Measurements from ENCODE around the gene GP1BB.
"Not testable (repeated sequence)": the region's sequence is repeated elsewhere in the genome, so short reads cannot be mapped to it uniquely, and the experiment has no call there.

GP1BB gene

DNA sequence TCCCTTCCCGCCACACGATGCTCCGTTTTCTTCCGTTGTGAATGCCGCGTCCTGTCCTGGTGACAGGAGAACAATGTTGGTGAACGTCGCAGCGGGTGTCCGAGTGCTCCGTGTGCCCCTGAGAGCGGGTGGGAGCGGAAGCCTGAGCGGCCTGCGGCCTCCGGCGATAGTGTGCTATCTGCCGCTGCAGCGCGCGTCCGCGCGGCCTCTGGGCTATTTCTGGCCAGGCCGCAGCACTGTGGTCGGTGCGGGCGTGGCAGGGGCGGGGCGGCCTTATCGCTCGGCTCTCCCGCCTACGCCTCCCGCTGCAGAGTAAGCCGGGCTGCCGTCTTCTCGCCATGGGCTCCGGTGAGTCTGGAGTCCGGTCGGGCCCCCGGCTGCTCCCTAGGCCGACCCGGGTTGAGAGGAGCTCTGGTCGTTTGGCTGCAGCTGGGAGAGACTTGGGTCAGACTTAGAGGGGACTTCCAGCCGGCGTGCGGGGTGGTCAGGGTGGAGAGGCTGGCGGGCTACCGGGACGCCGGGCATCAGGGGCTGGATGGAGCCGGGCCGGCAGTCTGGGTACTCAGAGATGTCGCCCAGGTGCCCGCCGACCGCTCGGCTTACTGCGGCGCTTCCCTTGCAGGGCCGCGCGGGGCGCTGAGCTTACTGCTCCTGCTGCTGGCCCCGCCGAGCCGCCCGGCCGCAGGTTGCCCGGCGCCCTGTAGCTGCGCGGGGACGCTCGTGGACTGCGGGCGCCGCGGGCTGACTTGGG lies at the start of gene GP1BB:
Gene GP1BB (plus strand): TSS at position 308 of the 751 bp plus-strand sequence. CDS start 31 bp downstream, at position 339.
- no peak for DNase-seq (ENCODE audit: low spot score)

DNA sequence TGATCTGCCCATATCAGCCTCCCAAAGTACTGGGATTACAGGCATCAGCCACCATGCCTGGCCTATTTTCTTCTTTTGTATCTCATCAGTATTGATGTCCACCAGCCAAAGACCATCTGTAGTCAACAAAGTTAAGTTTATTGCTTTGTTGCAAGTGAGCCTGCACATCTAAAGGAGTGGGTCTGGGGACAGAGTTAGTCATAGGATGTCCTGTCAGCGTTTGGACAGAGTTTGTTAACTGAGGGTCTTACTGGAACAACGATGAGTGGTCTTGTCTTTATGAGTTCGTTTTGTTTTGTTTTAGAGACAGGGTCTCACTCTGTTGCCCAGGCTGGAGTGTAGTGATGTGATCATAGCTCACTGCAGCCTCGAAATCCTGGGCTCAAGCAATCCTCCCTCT lies 49.7 kb upstream of the GP1BB start:
- no peak for DNase-seq (ENCODE audit: low spot score)

DNA sequence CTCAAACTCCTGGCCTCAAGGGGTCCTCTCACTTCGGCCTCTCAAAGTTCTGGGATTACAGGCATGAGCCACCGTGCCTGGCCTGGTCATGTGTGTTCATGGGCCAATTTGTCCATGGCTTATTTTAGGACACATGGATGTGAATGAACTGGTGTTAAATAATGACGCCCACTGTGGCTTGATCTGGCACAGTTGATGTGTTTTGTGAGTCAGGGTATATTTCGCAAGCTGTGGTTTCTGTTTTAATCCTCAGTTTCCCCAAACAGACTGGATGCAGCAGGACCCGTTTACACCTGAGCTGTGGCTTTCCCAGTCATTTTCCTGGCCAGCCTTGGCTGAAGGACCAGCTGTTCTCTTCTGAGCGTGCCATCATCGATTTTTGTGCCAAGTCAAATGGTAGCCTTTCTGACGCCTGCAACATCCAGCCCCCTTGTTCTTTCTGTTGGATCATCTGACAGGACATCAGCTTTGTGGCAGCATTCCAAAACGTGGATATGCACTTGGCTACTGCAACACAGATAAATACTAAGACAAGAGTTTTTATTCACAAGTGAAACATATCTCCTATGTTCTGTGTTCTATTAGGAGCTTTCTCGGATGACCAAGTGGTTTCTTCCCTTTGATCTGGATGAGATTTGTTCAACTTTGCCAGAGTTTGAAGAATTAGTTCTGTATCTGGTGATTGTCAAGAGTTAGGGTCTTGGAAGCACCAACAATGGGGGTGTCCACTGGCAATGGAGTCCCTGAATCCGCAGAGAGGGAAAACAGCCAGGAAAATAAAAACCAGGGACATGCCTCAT lies 49.0 kb upstream of the GP1BB start:
- DNase-seq (ENCODE audit: low spot score): no peak

DNA sequence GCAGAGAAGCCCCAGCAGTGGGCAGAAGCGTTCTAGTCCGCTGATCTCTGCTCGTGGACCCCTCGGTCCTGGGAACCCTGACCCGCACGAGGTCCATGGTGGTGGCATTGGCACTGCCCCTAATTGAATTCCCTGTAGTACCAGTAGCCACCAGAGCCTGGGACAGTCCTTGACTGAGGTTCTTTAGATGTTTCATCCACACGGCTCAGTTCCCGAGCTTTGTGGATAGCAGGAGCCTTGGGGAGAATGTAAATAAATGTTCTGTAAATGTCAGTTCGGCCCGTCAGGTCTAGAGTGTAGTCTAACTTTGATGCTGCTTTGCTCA lies 48.4 kb upstream of the GP1BB start:
- no peak for DNase-seq (ENCODE audit: low spot score)

DNA sequence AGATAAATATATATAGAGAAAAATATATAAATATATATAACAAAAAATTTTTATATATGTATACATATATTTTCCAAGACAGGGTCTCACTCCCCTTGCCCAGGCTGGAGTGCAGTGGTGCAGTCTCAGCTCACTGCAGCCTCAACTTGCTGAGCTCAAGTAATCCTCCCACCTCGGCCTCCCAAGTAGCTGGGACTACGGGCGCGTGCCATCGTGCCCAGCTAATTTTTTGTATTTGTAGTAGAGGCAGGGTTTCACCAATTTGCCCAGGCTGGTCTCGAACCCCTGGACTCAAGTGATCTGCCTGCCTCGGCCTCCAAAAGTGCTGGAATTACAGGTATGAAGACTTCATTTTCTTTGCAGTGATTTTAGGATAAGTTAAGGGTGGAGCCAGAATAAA lies 47.9 kb upstream of the GP1BB start:
- DNase-seq (ENCODE audit: low spot score): no peak

DNA sequence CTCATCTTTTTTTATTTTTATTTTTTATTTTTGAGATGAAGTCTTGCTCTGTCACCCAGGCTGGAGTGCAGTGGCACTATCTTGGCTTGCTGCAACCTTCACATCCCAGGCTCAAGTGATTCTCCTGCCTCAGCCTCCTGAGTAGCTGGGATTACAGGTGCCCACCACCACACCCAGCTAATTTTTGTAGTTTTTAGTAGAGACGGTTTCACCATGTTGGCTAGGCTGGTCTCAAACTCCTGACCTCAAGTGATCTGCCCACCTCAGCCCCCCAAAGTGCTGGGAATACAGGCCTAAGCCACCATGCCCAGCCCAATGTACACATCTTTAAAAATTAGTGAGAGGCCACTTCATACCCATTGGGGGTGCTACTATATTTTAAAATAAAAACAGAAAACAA lies 46.9 kb upstream of the GP1BB start:
- not testable (repeated sequence) for DNase-seq (ENCODE audit: low spot score)

DNA sequence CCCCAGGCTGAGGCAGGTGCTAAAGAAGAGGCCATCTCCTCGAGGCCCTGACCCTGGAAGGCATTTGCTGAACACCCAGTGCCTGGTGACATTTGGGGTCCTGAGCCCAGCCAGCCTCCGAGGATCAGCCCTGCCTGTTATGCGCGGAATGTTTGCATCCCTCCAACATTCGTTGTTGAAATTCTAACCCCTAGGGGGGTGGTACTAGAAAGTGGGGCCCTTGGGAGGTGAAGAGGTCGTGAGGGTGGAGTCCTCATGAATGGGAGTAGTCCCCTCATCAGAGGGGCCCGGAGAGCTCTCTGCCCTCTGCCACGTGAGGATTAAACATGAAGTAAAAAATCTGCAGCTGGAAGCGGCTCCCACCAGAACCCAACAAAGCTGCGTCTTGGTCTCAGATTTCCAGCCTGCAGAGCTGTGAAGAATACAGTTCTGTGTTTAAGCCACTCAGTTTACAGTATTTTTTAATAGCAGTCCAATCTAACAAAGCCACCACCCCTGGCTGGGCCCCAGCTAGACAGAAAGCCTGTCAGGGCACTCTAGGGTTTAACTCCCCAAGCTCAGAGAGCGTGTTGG lies 44.3 kb upstream of the GP1BB start:
- no peak for DNase-seq (ENCODE audit: low spot score)

DNA sequence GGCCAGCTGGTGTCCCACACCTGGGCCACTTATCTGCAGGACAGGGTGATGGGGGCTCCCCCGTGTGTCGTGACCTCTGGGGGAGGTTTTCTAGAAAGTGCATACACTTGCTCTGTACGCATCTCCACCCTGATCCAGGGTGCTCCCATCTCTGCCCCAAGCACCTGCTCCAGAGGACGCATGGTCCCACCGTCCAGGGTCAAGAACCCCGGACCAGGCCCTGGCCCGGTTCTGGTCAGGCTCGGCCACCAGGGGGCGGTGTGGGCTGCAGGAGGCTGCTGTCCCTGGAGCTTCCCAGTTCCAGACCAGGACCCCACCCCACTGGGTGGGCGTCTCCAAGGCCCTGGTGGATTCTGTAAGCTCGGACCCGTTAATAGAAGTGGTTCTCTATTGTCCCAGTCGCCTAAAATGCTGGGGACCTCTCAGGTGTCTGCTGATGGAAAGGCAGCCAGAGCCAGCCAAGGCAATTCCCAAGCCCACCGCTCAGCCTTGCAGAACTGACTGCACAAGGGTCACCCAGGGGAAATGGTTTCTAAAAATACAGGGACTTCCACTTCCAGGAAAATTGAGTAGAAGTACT lies 43.7 kb upstream of the GP1BB start:
- DNase-seq (ENCODE audit: low spot score): no peak

DNA sequence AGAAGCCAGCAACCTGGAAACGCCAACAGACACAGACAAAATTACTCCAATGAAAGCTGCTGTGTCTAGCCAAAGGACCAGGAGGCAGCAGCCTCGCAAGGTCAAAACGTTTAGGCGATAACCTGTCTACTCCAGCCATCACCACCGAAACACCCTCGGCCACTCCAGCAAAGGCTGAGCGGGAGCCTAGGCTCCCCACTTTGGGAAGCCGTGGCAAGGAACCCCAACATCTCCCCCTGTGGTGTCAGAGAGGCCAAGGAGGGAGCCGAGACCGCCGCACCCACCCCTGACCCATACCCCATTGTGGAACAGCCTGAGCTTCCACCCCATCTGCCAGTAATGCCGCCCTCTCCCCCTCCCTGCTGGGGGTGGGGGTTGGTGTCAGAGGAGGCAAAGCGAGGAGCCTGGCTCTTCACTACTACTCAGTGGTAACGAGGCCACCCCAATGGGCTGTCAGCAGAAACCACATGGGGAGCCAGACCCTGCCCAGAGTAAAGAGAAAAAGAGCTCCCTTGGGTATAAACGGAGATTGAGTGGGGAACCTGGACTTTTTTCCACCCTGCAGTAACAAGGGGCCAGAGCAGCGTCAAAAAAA lies 43.0 kb upstream of the GP1BB start:
- no peak for DNase-seq (ENCODE audit: low spot score)

DNA sequence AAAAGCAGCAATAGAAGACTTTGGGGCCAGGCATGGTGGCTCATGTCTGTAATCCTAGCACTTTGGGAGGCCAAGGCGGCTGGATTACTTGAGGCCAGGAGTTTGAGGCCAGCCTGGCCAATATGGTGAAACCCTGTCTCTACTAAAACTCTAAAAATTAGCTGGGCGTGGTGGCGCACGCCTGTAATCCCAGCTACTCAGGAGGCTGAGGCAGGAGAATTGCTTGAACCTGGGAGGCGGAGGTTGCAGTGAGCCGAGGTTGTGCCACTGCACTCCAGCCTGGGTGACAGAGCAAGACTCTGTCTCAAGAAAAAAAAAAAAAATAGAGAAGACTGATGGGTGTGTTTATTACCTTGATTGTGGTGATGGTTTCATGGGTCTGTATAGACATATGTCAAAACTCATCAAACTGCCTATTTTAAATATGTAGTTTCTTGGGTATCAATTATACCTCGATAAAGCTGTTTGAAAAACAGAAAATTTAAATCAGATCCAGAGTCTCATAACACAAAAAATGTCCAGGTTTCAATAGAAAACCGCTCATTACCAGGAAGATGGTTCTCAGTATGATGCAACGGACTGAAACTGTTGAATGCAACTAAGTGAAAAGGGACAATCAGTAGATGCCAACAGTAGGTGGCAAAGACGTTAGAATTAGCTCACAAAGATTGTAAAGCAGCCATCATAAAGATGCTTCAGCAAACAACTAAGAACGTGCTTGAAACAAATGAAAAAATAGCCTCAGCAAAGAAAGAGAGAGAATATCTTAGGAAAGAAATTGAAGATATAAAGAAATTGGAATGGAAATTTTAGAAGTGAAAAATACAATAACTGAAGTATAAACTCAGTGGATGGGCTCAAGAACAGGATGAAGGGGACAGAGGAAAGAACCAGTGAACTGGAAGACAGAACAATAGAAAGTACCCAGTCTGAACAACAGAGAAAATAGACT lies 42.2 kb upstream of the GP1BB start:
- no peak for DNase-seq (ENCODE audit: low spot score)

DNA sequence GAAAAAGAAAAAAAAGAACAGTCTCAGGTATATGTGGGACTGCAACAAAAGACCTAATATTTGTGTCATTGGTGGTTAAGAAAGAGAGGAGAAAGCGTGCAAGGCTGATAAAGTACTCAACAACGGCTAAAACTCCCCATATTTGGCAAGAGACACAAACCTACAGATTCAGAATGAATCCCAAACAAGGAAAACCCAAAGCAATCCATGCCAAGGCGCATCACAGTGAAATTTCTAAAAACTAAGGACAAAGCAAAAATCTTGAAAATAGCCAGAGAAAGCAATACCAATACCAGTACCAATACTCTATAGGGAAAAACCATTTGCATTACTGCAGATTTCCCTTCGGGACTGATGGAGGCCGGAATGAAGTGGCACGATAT lies 41.5 kb upstream of the GP1BB start:
- DNase-seq (ENCODE audit: low spot score): no peak

DNA sequence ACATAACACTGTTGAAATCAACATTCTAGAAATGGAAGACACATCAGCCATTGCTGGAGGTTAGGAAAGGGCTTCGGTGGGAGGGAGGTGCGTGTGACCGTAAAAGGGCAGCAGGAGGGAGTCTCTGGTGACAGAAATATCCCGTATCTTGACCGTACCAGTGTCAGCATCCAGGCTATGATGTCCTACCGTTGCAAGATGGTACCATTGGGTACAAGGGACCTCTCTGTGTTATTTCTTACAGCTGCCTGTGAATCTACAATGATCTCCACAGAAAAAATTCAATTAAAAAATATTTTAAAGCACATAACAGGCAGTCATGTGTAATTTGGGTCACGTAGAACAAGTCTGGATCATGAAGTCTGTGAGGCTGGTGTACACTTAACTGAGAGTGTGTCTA lies 36.4 kb upstream of the GP1BB start:
- no peak for DNase-seq (ENCODE audit: low spot score)

DNA sequence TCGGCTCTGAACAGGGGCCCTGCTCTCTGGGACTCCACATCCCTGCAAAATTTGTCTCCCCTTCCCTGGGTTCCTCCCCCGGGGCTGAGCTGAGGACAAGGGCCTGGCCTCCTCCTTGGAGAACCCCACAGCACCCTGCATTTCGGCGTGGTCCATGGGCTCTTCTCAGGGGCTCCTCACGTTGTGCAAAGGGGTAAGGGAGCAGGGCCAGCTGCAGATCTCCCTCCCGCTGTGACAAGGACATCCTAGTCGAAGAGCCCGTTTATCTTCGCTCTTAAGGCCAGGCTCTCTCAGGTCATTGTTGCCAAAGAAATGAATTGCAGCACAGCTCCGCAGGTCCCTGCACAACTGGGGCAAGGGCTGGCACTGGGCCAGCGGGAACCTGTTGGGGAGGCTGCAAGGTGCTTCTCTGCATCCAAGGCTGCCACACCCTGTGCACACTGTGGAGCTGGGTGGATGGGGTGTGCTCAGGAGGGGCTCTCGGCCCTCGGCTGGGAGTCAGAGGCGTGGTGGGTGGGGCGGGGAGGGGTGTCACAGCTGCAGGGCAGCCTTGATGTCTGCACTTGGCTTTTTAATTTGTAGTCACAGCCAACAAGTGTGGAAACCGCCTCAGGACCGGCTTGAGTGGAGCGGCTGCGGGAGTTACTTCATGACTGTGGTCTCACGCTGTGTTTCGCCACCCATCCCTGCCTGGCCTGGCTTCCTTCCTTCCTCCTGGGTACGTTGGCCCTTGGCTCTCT lies 35.6 kb upstream of the GP1BB start:
- DNase-seq (ENCODE audit: low spot score): no peak

DNA sequence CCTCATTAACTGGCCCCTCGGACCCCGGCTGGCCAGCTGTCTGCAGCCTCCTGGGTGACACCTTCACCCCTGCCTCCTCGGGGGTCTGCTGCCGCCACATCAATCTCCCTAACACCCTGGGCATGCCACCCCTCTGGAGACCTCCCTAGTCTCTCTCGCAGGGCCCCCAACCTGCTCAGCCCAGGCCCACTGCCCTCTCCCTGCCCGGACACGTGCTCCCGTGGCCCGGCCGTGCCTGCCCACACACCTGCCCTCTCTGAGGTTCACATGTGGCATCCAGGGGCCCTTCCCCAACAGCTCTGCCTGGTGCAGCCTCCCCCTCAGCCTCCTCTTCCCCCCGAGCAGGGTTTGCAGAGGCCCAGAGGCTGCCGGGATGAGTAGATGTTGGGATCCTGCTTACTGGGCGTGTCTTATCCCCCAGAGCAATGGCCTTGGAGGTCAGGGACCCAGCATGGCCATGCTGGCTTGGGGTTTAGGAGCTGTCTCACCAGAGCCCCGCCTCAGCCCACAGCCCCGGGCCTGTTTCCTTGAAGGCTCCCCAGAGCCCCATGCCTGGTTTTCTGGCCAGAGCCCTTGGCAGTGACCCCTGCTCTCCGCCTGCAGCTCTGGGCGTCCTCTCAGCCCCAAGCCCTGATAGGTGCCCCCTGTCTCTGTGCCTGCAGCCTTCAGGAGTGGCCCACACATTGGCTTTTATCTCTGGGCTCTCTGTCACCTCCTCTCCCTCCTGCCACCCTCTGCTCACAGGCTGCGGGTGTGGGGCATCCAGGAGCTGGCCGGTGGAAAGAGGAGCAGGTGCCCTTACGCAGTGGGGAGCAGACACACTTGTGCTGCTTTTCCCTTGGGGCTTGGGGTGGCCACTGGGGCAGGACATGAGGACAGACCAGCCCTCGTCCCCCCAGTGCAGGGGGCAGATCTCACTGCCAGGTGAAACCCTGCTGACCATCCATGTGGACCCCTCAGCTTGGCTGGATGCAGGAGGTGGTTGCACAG lies 34.7 kb upstream of the GP1BB start:
- no peak for DNase-seq (ENCODE audit: low spot score)

DNA sequence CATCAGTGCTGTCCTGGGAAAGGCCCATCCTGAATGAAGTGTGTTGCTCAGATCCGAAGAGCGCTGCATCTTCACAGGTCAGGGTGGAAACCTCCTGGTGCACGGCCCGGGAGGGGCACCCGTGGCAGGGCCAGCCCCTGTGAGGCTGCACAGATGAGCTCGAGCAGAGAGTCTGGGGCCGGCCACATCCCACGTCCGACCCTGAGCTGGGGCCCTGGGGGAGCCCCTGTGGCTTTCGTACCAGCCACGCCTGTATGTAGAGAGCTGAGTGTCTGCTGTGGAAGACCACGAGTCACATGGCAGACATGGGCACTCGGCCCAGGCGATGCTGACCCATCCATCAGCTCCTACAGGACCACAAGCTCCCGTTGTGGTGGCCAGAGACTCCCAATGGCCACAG lies 33.9 kb upstream of the GP1BB start:
- DNase-seq (ENCODE audit: low spot score): no peak

DNA sequence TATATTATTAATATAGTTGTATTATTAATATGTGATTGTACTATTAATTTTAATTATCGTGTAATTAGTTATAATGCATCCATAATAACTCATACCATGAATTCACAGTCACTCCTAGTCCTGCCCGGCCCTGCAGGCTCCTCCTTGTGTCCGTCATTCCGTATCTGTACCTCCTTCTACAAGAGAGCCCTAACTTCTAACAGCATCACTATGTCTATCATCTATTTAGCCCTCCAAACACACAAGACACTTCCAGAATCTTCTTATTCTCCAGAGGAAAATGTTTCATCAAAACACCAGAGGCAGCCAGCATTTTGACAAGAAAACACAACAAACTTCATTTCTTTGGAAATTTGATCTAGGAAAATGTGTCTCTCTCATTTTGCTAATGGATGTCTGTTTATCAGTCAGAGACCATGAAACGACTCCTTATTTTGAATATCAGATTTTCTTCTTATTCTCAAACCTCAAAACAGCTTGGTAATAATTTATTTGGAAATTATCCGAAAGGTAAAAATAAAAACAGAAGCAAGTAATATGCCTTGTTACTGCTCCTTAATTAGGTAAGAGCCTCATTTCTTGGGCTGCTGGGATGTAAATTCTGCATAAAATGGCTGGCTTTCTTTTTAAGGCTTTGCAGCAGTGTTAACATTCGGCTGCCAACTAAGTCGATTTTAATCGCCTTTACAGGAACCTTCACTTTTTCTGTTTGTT lies 32.2 kb upstream of the GP1BB start:
- no peak for DNase-seq (ENCODE audit: low spot score)

DNA sequence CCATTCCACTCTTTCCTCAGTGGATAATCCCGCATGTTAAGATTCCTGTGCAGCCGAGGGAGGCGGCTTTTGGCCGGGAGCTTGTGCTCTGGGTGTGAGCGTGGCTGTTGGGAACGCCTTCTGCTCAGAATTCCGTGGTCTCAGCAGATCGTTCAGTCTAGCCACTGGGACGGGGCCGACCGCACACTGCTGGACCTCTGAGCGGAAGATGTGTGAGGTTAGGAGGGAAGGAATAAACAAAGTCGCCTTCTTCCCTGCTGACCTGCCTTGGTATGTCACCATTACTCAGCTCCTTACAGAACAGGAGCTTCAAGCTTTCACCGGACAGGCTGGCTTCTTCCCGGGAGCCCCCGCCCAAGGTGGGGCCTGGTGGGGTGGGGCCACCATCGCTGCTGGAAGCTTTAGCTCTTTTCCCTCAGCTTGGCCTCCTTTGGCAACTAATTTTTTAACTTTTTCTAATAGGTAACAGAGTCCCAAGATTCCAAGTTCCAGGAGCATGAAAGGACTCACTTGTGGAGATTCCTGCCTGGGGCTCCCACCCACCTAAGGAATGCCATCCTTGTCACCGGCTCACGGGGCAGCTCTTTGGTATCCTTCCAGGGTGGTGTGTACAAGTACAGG lies 31.5 kb upstream of the GP1BB start:
- no peak for DNase-seq (ENCODE audit: low spot score)

DNA sequence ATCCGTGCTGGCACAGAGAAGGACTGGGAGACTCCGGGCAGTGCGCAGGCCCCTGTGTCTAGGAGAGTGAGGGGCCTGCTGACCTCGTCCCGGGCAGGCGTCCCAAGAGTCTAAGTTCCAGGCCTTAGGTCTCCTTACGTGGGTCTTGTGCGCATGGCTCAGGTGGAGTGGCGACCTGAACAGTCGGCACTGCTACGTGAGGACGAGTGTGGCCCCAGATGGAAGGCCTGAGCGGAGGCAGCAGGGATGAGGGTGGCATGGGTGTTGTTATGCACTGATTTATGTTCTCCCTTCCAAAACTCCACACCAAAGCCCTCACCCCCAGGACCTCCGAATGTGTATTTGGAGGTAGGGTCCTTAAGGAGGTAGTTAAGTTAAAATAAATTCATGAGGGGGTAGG lies 29.8 kb upstream of the GP1BB start:
- no peak for DNase-seq (ENCODE audit: low spot score)
